CD4-positive, alpha-beta T cell treated with Interleukin-15 for 4 hours (primary cell): ENCODE measurements around the gene ZNF808.
"Not testable (repeated sequence)": the region's sequence is repeated elsewhere in the genome, so short reads cannot be mapped to it uniquely, and the experiment has no call there.

Experiments used
- DNase-seq: peaks from one replicate; pipeline ENCODE4 v3.0.0-alpha.2; 2020; ENCODE audit warnings: low spot score

Gene ZNF808

GRCh38 chr19:52600639-52601024, 73.2 kb downstream of the ZNF808 start:
- peak; percentile 4 for DNase-seq

- peak; percentile 91 for DNase-seq
Measured at GRCh38 chr19:52601025-52601973, 73.8 kb downstream of the ZNF808 start.

- DNase-seq: not testable (repeated sequence)
Measured at GRCh38 chr19:52601974-52602366, 74.5 kb downstream of the ZNF808 start.

GRCh38 chr19:52602941-52603340, 75.5 kb downstream of the ZNF808 start:
- no peak for DNase-seq

DNA sequence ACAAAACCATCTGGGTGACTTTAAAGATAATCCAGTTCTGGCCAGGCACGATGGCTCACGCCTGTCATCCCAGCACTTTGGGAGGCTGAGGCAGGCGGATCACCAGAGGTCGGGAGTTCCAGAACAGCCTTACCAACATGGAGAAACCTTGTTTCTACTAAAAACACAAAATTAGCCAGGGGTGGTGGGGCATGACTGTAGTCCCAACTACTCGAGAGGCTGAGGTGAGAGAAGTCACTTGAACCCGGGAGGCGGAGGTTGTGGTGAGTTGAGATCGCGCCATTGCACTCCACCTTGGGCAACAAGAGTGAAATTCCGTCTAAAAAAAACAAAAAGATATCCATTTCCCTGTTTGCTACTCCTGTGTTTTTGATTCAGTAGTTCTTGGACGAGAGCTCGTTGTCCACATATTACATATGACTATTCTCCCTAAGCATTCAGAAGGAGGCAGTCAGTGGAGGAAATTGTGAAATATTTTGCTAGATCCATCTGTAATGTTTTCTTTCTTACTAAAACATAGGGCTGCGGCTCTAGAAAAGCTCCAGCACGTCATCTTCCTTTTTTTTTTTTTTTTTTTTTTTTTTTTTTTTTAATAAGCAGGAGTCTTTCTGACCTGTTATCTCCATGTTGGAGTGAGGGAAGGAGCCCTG, 76.2 kb downstream of the ZNF808 start:
- no peak for DNase-seq
